ENCODE results near the gene ZNF32. TPM values are rescaled to one million over a fixed set of nuclear protein-coding genes. Genes with fewer than 3 reads are reported as not detected.

ZNF32 gene
- total and polyA plus RNA-seq, 2 of the 8 experiments (the other 6 are each of a cell fraction or from before 2014, with no cell fraction given) = 17.2 to 22.5 TPM

DNA sequence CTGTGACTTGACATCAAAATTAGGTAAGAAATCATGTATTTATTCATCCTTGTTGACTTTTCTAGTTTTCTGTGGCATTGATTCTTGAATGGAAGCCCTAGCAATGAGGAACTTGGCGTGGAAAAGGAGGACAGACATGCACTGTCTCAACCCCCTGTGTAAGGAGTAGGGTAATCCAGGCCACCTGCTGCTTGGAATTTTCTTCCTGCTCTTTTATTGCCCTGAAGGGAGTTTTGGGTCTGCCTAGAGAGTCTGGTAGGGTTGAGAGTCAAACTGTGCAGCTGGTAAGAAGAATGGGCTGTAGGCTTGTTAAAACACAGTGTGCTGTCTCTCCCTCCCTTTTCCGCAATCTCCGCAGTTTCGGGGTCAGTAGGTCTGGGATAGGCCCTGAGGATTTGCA, 19.7 kb downstream of the ZNF32 start:
- 94% methylated on average over 4 of the region's 4 CpGs; no CpG with 5 or more reads in 1 of the 2 experiments for WGBS, 2 experiments (ENCODE audit: extremely low coverage in 1 of 2, insufficient coverage in 1 of 2, insufficient read length in 1 of 2, insufficient replicate concordance in 2 of 2, low coverage in 1 of 2, low lambda C conversion rate in 2 of 2, missing lambda C conversion rate in 1 of 2)
- no peak for FAIRE-seq
- POLR2A ChIA-PET (ENCODE audit: partially characterized antibody) = no interaction called here

More for the DNA sequence above, 19.7 kb downstream of the ZNF32 start:
- no peaks in the 10 kb centered on the region for H4K20me1 ChIP-seq (replicated peaks in 1 of 2; ENCODE audit: control insufficient read depth in 1 of 2, insufficient read depth in 2 of 2, low read length in 2 of 2)
- H3K79me2 ChIP-seq (ENCODE audit: control insufficient read depth in 1 of 2, insufficient read depth in 2 of 2, low read length in 2 of 2) = no peaks in the 10 kb centered on the region
- H3K27ac ChIP-seq (ENCODE audit: low read depth, low read length) = no peak overlapping the region
- no peak overlapping the region for H2BK12ac ChIP-seq (ENCODE audit: low read depth, low read length)
- H4K5ac ChIP-seq (ENCODE audit: insufficient read length, low read depth, low read length) = no peak overlapping the region
- H3K79me1 ChIP-seq (ENCODE audit: low read depth, low read length) = no peaks in the 10 kb centered on the region
- no peak for TF ChIP-seq RFX5 (IDR thresholded peaks at IDR 0.05; ENCODE audit: borderline replicate concordance, low read depth, low read length)
- TF ChIP-seq SUZ12 (IDR thresholded peaks at IDR 0.05; ENCODE audit: low read length) = no peak
- TF ChIP-seq CEBPB (IDR thresholded peaks at IDR 0.05; ENCODE audit: low read depth, low read length) = no peak
- TF ChIP-seq, protein P1, sequence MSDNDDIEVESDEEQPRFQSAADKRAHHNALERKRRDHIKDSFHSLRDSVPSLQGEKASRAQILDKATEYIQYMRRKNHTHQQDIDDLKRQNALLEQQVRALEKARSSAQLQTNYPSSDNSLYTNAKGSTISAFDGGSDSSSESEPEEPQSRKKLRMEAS (IDR thresholded peaks at IDR 0.05) = no peak
- no peak for TF ChIP-seq POLR2AphosphoS5 (IDR thresholded peaks at IDR 0.05; ENCODE audit: low read depth, low read length)
- no peak for TF ChIP-seq TEAD4 (IDR thresholded peaks at IDR 0.05; ENCODE audit: low read depth, low read length)
- TF ChIP-seq JUN (IDR thresholded peaks at IDR 0.05; ENCODE audit: low read depth, low read length) = no peak
- no peak for TF ChIP-seq SIRT6 (IDR thresholded peaks at IDR 0.05; ENCODE audit: low read length)
- TF ChIP-seq, protein P2, sequence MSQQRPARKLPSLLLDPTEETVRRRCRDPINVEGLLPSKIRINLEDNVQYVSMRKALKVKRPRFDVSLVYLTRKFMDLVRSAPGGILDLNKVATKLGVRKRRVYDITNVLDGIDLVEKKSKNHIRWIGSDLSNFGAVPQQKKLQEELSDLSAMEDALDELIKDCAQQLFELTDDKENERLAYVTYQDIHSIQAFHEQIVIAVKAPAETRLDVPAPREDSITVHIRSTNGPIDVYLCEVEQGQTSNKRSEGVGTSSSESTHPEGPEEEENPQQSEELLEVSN (IDR thresholded peaks at IDR 0.05) = no peak
- TF ChIP-seq KDM5A (IDR thresholded peaks at IDR 0.05; ENCODE audit: low read length) = no peak
- no peak for TF ChIP-seq SP1 (IDR thresholded peaks at IDR 0.05; ENCODE audit: low read depth, low read length)
- TF ChIP-seq CREB1 (IDR thresholded peaks at IDR 0.05) = no peak
- no peak for TF ChIP-seq NRF1 (IDR thresholded peaks at IDR 0.05; ENCODE audit: low read depth, low read length)
- TF ChIP-seq RAD21 (IDR thresholded peaks at IDR 0.05 in 1 of 2, conservative IDR thresholded peaks at IDR 0.05 in 1 of 2; ENCODE audit: low read depth in 2 of 2, low read length in 2 of 2) = no peak
- no peak for TF ChIP-seq CBX8 (IDR thresholded peaks at IDR 0.05; ENCODE audit: borderline replicate concordance, low read depth, low read length)
- no peak overlapping the region for H2BK15ac ChIP-seq (ENCODE audit: low read length)
- H3K14ac ChIP-seq (ENCODE audit: insufficient read length) = no peak overlapping the region
- no peaks in the 10 kb centered on the region for H3K36me3 ChIP-seq (ENCODE audit: control insufficient read depth in 2 of 4, insufficient read depth in 4 of 4, low read length in 3 of 4)
- H3K23ac ChIP-seq (ENCODE audit: insufficient read length) = no peak overlapping the region
- H4K8ac ChIP-seq (ENCODE audit: extremely low read depth, insufficient read depth, low read length) = no peak overlapping the region
- CTCF ChIA-PET (ENCODE audit: partially characterized antibody) = no interaction called here
- no peak overlapping the region for H3K4me2 ChIP-seq (ENCODE audit: insufficient read depth in 1 of 2, low read depth in 2 of 2, low read length in 2 of 2)
- DNase-seq (ENCODE audit: low read depth in 1 of 2, low spot score in 2 of 2) = no peak
- H2BK120ac ChIP-seq (replicated peaks; ENCODE audit: low read depth, low read length) = no peak overlapping the region
- peaks cover 0 to 16% of the 10 kb centered on the region in 2 experiments; a peak in 2 of 4 replicates for H3K9me3 ChIP-seq (ENCODE audit: insufficient read depth in 2 of 2, low read depth in 1 of 2, low read length in 1 of 2)
- H3K4ac ChIP-seq (replicated peaks; ENCODE audit: insufficient read length, low read depth, low read length) = no peak overlapping the region
- no peak overlapping the region for H2AK5ac ChIP-seq (ENCODE audit: low read depth, low read length)
- H3K9ac ChIP-seq (replicated peaks in 1 of 4; ENCODE audit: extremely low read depth in 1 of 4, low read depth in 3 of 4, low read length in 3 of 4) = no peak overlapping the region
- no peak overlapping the region for H2AFZ ChIP-seq (ENCODE audit: low read length)
- no peak overlapping the region for H2BK5ac ChIP-seq (ENCODE audit: low read depth, low read length)
- H3K18ac ChIP-seq (ENCODE audit: extremely low read depth, low read length) = no peak overlapping the region
- no peak overlapping the region for H3K4me3 ChIP-seq (ENCODE audit: extremely low read depth in 1 of 4, insufficient read depth in 2 of 4, low read depth in 3 of 4, low read length in 4 of 4)
- no peak overlapping the region for H4K91ac ChIP-seq (replicated peaks; ENCODE audit: insufficient read length, low read length)
- H3K23me2 ChIP-seq (ENCODE audit: low read depth, low read length) = no peaks in the 10 kb centered on the region
- H3K27me3 ChIP-seq (replicated peaks in 1 of 4; ENCODE audit: control insufficient read depth in 3 of 4, extremely low read depth in 1 of 4, insufficient read depth in 3 of 4, low read length in 3 of 4) = no peaks in the 10 kb centered on the region
- no peak overlapping the region for H3K56ac ChIP-seq (replicated peaks; ENCODE audit: insufficient read length, low read depth, low read length)
- H3K4me1 ChIP-seq (replicated peaks in 1 of 4; ENCODE audit: control insufficient read depth in 3 of 4, insufficient read depth in 4 of 4, low read length in 3 of 4) = no peaks in the 10 kb centered on the region
- no peak overlapping the region for H2BK20ac ChIP-seq (ENCODE audit: low read length)
